CD4-positive, CD25-positive, alpha-beta regulatory T cell (primary cell): Measurements from ENCODE around the gene ARF5. TPM values are rescaled to one million over a fixed set of nuclear protein-coding genes. Genes with fewer than 3 reads are reported as not detected.

Source experiments
- ATAC-seq, 2 donors: fragments of 150-1000 bp; cut with Tn5 transposase; one replicate each; pipeline ENCODE4 v1.10.0; 2021; ENCODE audit warnings: low read depth in 2 of 2, moderate number of reproducible peaks in 2 of 2, moderate library complexity in 1 of 2
- DNase-seq, 3 donors: peaks; one replicate each; pipeline versions ENCODE4 v3.0.0 to v3.0.0-alpha.2; 2012 to 2022; ENCODE audit warnings: mixed read lengths in 1 of 3
- H3K27ac ChIP-seq: one replicate; pipeline ENCODE4 v1.7.0; 2013; ENCODE audit warnings: mild to moderate bottlenecking, low read length; ENCODE audit not compliant: insufficient read depth, poor library complexity, severe bottlenecking
- H3K27me3 ChIP-seq: one replicate; pipeline ENCODE4 v1.7.0; 2013; ENCODE audit warnings: low read length; ENCODE audit not compliant: control insufficient read depth, insufficient read depth
- H3K36me3 ChIP-seq: one replicate; pipeline ENCODE4 v1.7.0; 2013; ENCODE audit warnings: mild to moderate bottlenecking, low read length, moderate library complexity; ENCODE audit not compliant: control insufficient read depth, insufficient read depth
- H3K4me1 ChIP-seq: 2 replicates; pipeline ENCODE4 v1.7.0; 2013; ENCODE audit warnings: mild to moderate bottlenecking, low read length; ENCODE audit not compliant: insufficient read depth, control insufficient read depth, poor library complexity, severe bottlenecking
- H3K4me3 ChIP-seq: one replicate; pipeline ENCODE4 v1.7.0; 2013; ENCODE audit warnings: low read depth, mild to moderate bottlenecking, low read length, moderate library complexity
- H3K9me3 ChIP-seq, 2 experiments: 1 replicate in 1 of 2; 2 replicates in 1 of 2; pipeline ENCODE4 v1.7.0; 2013; ENCODE audit warnings: low read length in 2 of 2, mild to moderate bottlenecking in 1 of 2, moderate library complexity in 1 of 2; ENCODE audit not compliant: control insufficient read depth in 2 of 2
- H3K27ac Mint-ChIP-seq, 3 donors: one replicate each; pipeline ENCODE4 v1.8.0; 2020 to 2022; ENCODE audit warnings: mild to moderate bottlenecking in 3 of 3, mixed read lengths in 3 of 3, moderate library complexity in 2 of 3
- H3K27me3 Mint-ChIP-seq: one replicate; pipeline ENCODE4 v1.8.0; 2022; ENCODE audit warnings: mild to moderate bottlenecking, mixed read lengths
- H3K36me3 Mint-ChIP-seq: one replicate; pipeline ENCODE4 v1.8.0; 2020; ENCODE audit warnings: mixed read lengths
- H3K4me1 Mint-ChIP-seq, 4 donors: one replicate each; pipeline ENCODE4 v1.8.0; 2020 to 2022; ENCODE audit warnings: mixed read lengths in 4 of 4, mild to moderate bottlenecking in 1 of 4
- H3K4me3 Mint-ChIP-seq, 4 donors: one replicate each; pipeline ENCODE4 v1.8.0; 2020 to 2022; ENCODE audit warnings: mild to moderate bottlenecking in 4 of 4, mixed read lengths in 4 of 4, moderate library complexity in 3 of 4
- H3K9me3 Mint-ChIP-seq, 7 donors: one replicate each; pipeline ENCODE4 v1.8.0; 2020 to 2022; ENCODE audit warnings: mixed read lengths in 7 of 7, mild to moderate bottlenecking in 3 of 7, moderate library complexity in 2 of 7
- polyA plus RNA-seq, 4 donors: library from polyadenylated mRNA; unstranded; fragments of 300-500 nt; fragmentation: Illumina TruSeq; gene quantifications; one replicate each; pipeline ENCODE4 v1.2.3, GENCODE V29; 2021
- total RNA-seq: library from RNA; stranded (reverse); gene quantifications from one replicate; pipeline ENCODE4 v1.2.3, GENCODE V29; 2022

The ARF5 gene
- total and polyA plus RNA-seq, 5 donors from 2014 or later = 101 to 223 (median 189) TPM

DNA sequence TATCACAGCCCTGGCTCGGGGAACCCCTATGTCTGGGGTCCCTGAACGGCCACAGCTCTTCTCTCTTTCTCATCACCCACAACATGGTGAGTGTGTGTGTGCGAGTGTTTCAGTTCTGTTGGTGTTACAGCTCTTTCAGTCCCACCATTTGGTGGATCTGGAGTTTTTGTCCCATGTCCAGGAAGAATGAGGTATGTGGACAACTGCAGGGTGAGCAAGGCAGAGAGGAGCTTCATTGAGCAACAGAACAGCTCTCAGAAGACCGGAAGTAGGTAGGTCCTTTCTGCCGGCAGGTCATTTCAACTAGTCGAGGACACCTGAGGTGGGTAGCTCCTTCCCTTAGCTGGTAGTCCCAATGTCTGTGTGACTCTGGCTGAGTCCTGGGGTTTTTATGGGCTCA, 20.2 kb downstream of the ARF5 start:
- Histone ChIP-seq H3K4me1 (no peaks in the 10 kb centered on the region), H3K4me3 (no peak overlapping the region), H3K27me3 (no peaks in the 10 kb centered on the region), H3K36me3 (no peaks in the 10 kb centered on the region), H3K27ac (no peak overlapping the region), H3K9me3 (no peaks in the 10 kb centered on the region)
- H3K27ac Mint-ChIP-seq = no peak overlapping the region
- H3K36me3 Mint-ChIP-seq = no peaks in the 10 kb centered on the region
- H3K4me3 Mint-ChIP-seq = no peak overlapping the region
- ATAC-seq (no peak), DNase-seq (no peak)
- H3K4me1 Mint-ChIP-seq = no peaks in the 10 kb centered on the region
- H3K27me3 Mint-ChIP-seq = peaks cover 6% of the 10 kb centered on the region
- H3K9me3 Mint-ChIP-seq = peaks cover 0 to 1% (median 0%) of the 10 kb centered on the region in 7 donors

DNA sequence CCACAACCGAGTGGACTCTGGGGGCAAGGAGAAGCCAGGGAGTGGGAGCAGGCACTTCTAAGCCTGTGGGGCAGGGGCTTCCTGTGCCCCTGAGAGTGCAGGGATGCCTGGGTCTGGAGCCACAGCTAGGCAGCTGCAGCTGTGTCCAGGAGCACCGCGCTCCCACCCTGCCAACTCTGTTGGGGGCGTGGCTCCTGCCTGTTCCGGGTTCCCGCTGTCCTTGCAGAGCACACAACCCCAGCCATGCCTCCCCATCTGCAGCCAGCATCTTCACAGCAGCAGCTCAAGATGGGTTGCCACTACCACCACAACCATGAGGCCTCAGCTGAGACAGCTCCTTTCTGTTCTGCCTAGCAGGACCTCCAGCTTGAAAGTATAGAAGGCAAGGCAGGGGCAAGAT, 21.1 kb downstream of the ARF5 start:
- DNase-seq (no peak), ATAC-seq (no peak)
- Histone ChIP-seq H3K27ac (no peak overlapping the region), H3K4me1 (no peaks in the 10 kb centered on the region), H3K36me3 (no peaks in the 10 kb centered on the region), H3K4me3 (no peak overlapping the region), H3K9me3 (no peaks in the 10 kb centered on the region), H3K27me3 (no peaks in the 10 kb centered on the region)
- Mint-ChIP-seq H3K27ac (no peak overlapping the region), H3K4me3 (no peak overlapping the region), H3K27me3 (peaks cover 6% of the 10 kb centered on the region), H3K4me1 (no peaks in the 10 kb centered on the region), H3K9me3 (peaks cover 0 to 1% (median 0%) of the 10 kb centered on the region in 7 donors), H3K36me3 (no peaks in the 10 kb centered on the region)

DNA sequence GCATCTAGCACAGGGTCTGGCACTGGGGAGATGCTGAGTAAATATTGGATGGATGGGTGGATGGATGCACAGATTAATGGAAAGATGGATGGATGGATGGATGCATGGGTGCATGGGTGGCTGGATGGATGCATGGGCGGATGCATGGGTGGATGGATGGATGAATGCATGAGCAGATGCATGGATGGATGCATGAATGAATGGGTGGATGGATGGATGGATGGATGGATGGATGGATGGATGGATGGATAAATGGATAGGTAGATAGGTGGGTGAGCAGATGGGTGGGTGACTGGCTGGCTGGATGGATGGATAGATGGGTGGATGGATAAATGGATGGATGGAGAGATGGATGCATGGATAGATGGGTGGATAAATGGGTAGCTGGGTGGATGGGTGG, 24.1 kb downstream of the ARF5 start:
- Histone ChIP-seq H3K27me3 (peaks cover 4% of the 10 kb centered on the region), H3K27ac (no peak overlapping the region), H3K9me3 (no peaks in the 10 kb centered on the region), H3K36me3 (no peaks in the 10 kb centered on the region), H3K4me1 (no peaks in the 10 kb centered on the region), H3K4me3 (no peak overlapping the region)
- ATAC-seq (no peak), DNase-seq (no peak)
- H3K9me3 Mint-ChIP-seq = peaks cover 0 to 1% (median 0%) of the 10 kb centered on the region in 7 donors
- H3K27me3 Mint-ChIP-seq = peaks cover 11% of the 10 kb centered on the region
- no peak overlapping the region for H3K27ac Mint-ChIP-seq
- no peak overlapping the region for H3K4me3 Mint-ChIP-seq
- no peaks in the 10 kb centered on the region for H3K4me1 Mint-ChIP-seq
- H3K36me3 Mint-ChIP-seq = no peaks in the 10 kb centered on the region

GRCh38 chr7:127616724-127617123, 28.5 kb downstream of the ARF5 start:
- Mint-ChIP-seq H3K9me3 (peaks cover 0 to 2% (median 0%) of the 10 kb centered on the region in 7 donors), H3K27ac (no peak overlapping the region), H3K36me3 (no peaks in the 10 kb centered on the region), H3K27me3 (peaks cover 24% of the 10 kb centered on the region), H3K4me1 (peaks cover 0 to 8% (median 0%) of the 10 kb centered on the region in 4 donors), H3K4me3 (no peak overlapping the region)
- H3K27ac ChIP-seq = no peak overlapping the region
- H3K4me3 ChIP-seq = no peak overlapping the region
- DNase-seq = no peak
- no peak for ATAC-seq
- H3K36me3 ChIP-seq = no peaks in the 10 kb centered on the region
- no peaks in the 10 kb centered on the region for H3K4me1 ChIP-seq
- H3K27me3 ChIP-seq = peaks cover 14% of the 10 kb centered on the region
- no peaks in the 10 kb centered on the region for H3K9me3 ChIP-seq

GRCh38 chr7:127618042-127618441, 29.8 kb downstream of the ARF5 start, which contains the start of gene PAX4:
PAX4 (minus strand) TSS chr7:127618142; CDS start chr7:127615928, 2,214 bp downstream.
- no peak within 1 kb of the TSS for H3K27ac ChIP-seq
- Mint-ChIP-seq H3K27me3 (peaks cover 28% of the 10 kb centered on the region), H3K9me3 (peaks cover 0 to 2% (median 0%) of the 10 kb centered on the region in 7 donors), H3K4me3 (no peak within 1 kb of the TSS), H3K27ac (no peak within 1 kb of the TSS), H3K4me1 (peaks cover 0 to 8% (median 0%) of the 10 kb centered on the region in 4 donors), H3K36me3 (no peaks in the 10 kb centered on the region)
- DNase-seq (no peak), ATAC-seq (no peak)
- H3K4me1 ChIP-seq = no peaks in the 10 kb centered on the region
- peaks cover 14% of the 10 kb centered on the region for H3K27me3 ChIP-seq
- no peaks in the 10 kb centered on the region for H3K9me3 ChIP-seq
- H3K36me3 ChIP-seq = no peaks in the 10 kb centered on the region
- no peak within 1 kb of the TSS for H3K4me3 ChIP-seq

DNA sequence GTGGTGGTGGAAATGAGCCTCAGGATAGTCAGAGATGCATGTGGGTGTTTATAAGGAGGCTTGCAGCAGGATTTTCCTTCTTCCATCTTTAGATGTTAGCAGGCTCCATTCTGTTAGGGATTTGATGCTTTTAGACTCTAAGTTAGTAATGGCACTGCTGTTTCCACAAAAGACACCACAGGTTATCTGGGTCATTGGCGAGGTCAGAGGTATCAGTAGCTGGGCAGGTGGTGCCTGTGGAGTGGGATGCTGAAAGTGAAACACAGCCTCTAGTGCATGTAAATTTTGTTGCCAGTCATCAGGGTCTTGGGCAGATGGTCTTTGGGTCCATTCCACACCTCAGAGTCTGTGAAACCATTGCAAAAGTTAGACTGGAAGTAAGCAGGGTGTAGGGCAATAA, 30.6 kb downstream of the ARF5 start:
- Mint-ChIP-seq H3K4me3 (no peak overlapping the region), H3K27me3 (peaks cover 30% of the 10 kb centered on the region), H3K36me3 (no peaks in the 10 kb centered on the region)

GRCh38 chr7:127619681-127620405, 31.6 kb downstream of the ARF5 start:
- Histone ChIP-seq H3K9me3 (no peaks in the 10 kb centered on the region), H3K27ac (no peak overlapping the region), H3K4me3 (no peak overlapping the region), H3K27me3 (peaks cover 14% of the 10 kb centered on the region), H3K36me3 (no peaks in the 10 kb centered on the region), H3K4me1 (no peaks in the 10 kb centered on the region)
- peaks cover 35% of the 10 kb centered on the region for H3K27me3 Mint-ChIP-seq
- H3K9me3 Mint-ChIP-seq = peaks cover 0 to 2% (median 0%) of the 10 kb centered on the region in 7 donors
- H3K36me3 Mint-ChIP-seq = no peaks in the 10 kb centered on the region
- ATAC-seq (no peak), DNase-seq (peak in 1 of 3 donors; percentile 4)
- H3K27ac Mint-ChIP-seq = no peak overlapping the region
- H3K4me1 Mint-ChIP-seq = peaks cover 0 to 8% (median 0%) of the 10 kb centered on the region in 4 donors
- no peak overlapping the region for H3K4me3 Mint-ChIP-seq

More for the DNA sequence above, 30.6 kb downstream of the ARF5 start:
- Histone ChIP-seq H3K9me3 (no peaks in the 10 kb centered on the region), H3K36me3 (no peaks in the 10 kb centered on the region), H3K27me3 (peaks cover 14% of the 10 kb centered on the region), H3K4me1 (no peaks in the 10 kb centered on the region), H3K4me3 (no peak overlapping the region), H3K27ac (no peak overlapping the region)
- Mint-ChIP-seq H3K4me1 (peaks cover 0 to 8% (median 0%) of the 10 kb centered on the region in 4 donors), H3K9me3 (peaks cover 0 to 2% (median 0%) of the 10 kb centered on the region in 7 donors), H3K27ac (no peak overlapping the region)
- ATAC-seq = no peak
- no peak for DNase-seq
